Putamen (tissue), 1 donor: ENCODE measurements around the gene PPP1R3A.

Source experiments
- DNase-seq: peaks from one replicate; pipeline ENCODE4 v3.0.0-alpha.2; 2016; ENCODE audit warnings: low spot score

Gene PPP1R3A

GRCh38 chr7:113878394-113878992 is 40.3 kb downstream of the PPP1R3A start:
- no peak for DNase-seq

GRCh38 chr7:113875224-113875623 is 43.6 kb downstream of the PPP1R3A start:
- no peak for DNase-seq

GRCh38 chr7:113873554-113874151 is 45.2 kb downstream of the PPP1R3A start:
- no peak for DNase-seq

GRCh38 chr7:113872981-113873380 is 45.8 kb downstream of the PPP1R3A start:
- no peak for DNase-seq

GRCh38 chr7:113867325-113867724 is 51.5 kb downstream of the PPP1R3A start:
- no peak for DNase-seq

GRCh38 chr7:113856010-113856409 is 62.8 kb downstream of the PPP1R3A start:
- DNase-seq: no peak

- no peak for DNase-seq
Observed at GRCh38 chr7:113840954-113841353, 77.9 kb downstream of the PPP1R3A start.

- no peak for DNase-seq
Observed at GRCh38 chr7:113835367-113835766, 83.4 kb downstream of the PPP1R3A start.

- DNase-seq: no peak
Observed at GRCh38 chr7:113832196-113832745, 86.5 kb downstream of the PPP1R3A start.

- no peak for DNase-seq
Observed at GRCh38 chr7:113831556-113831955, 87.3 kb downstream of the PPP1R3A start.

GRCh38 chr7:113828581-113828980 is 90.2 kb downstream of the PPP1R3A start:
- DNase-seq: no peak
